Measurements from ENCODE around the gene MON1B. TPM values are rescaled to one million over a fixed set of nuclear protein-coding genes. Genes with fewer than 3 reads are reported as not detected.

The MON1B gene
- total and polyA plus RNA-seq, 9 of the 15 experiments (the other 6 are each of a cell fraction or from before 2014, with no cell fraction given): 5.0 to 66.0 (median 12.6) TPM

DNA sequence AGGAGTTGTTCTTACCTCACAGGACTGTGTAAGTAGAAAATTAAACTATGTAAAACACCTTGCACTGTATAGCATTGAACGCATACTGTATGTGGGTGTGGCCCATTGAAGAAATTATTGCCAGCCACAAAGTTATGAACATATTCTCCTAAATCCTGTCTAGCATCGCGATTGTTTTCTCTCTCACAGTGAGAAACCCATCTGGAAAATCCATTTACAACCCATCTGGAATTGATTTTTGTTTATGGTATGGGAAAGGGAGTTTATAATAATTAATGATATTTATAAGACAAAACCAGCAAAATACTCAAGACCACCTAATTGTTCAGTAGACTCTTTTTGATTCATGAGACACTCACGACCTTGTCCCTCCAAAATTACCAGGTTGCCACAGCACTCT lies 22.1 kb upstream of the MON1B start:
- Histone ChIP-seq H3K79me2 (ENCODE audit: control insufficient read depth, insufficient read depth, low read length) (no peaks in the 10 kb centered on the region), H3K9me3 (replicated peaks; ENCODE audit: control insufficient read depth, insufficient read depth, low read depth, low read length) (no peaks in the 10 kb centered on the region), H3K4me1 (replicated peaks in 1 of 2; ENCODE audit: control insufficient read depth in 2 of 2, insufficient read depth in 2 of 2, low read length in 2 of 2) (no peaks in the 10 kb centered on the region), H3K4me3 (no peak overlapping the region), H3K4me2 (ENCODE audit: insufficient read depth, low read length) (no peak overlapping the region), H3K27me3 (ENCODE audit: control insufficient read depth in 2 of 2, insufficient read depth in 2 of 2, low read length in 2 of 2) (no peaks in the 10 kb centered on the region; a peak in 1 of 5 replicates), H3K27ac (ENCODE audit: extremely low read depth, low read depth, low read length) (no peak overlapping the region), H4K20me1 (replicated peaks; ENCODE audit: control insufficient read depth, insufficient read depth, low read length) (no peaks in the 10 kb centered on the region), H2AFZ (ENCODE audit: low read depth, low read length) (no peak overlapping the region), H3K36me3 (ENCODE audit: control insufficient read depth, insufficient read depth, low read length) (no peaks in the 10 kb centered on the region), H3K9ac (ENCODE audit: insufficient read depth in 1 of 2, low read depth in 2 of 2, low read length in 2 of 2) (no peak overlapping the region), H3K9me1 (ENCODE audit: control insufficient read depth, insufficient read depth, low read length) (no peaks in the 10 kb centered on the region)
- intact Hi-C loops (cut with micrococcal nuclease): loop anchor here (2.0 to 10.0 kb wide), 2 partner anchors 504 to 1368 kb away; no protein-coding TSS in a partner anchor
- in situ Hi-C loops (cut with MboI): loop anchor here (25.0 kb wide), 1 partner anchor 507 kb away; no protein-coding TSS in a partner anchor
- POLR2A ChIA-PET: interaction anchor here (0.6 kb wide), 2 partner anchors 18 to 1537 kb away, joined by 3 read pairs; no protein-coding TSS in a partner anchor
- TF ChIP-seq CEBPB (tag; IDR thresholded peaks at IDR 0.05) (no peak), HDAC2 (IDR thresholded peaks at IDR 0.05) (no peak), NR2C2 (CRISPR knock-in tag; IDR thresholded peaks at IDR 0.05) (no peak), NR2C2 (tag; IDR thresholded peaks at IDR 0.05) (no peak), RCOR1 (IDR thresholded peaks at IDR 0.05; ENCODE audit: borderline replicate concordance in 1 of 2, low read depth in 2 of 2, low read length in 2 of 2) (no peak), ZNF212 (CRISPR knock-in tag; IDR thresholded peaks at IDR 0.05) (no peak), RHOXF2B (CRISPR knock-in tag; conservative IDR thresholded peaks at IDR 0.05) (no peak), ZNF518B (CRISPR knock-in tag; IDR thresholded peaks at IDR 0.05) (no peak), ZNF561 (CRISPR knock-in tag; conservative IDR thresholded peaks at IDR 0.05) (no peak), ZNF695 (CRISPR knock-in tag; IDR thresholded peaks at IDR 0.05) (no peak), ZNF707 (CRISPR knock-in tag; conservative IDR thresholded peaks at IDR 0.05) (no peak), POLR2H (tag; IDR thresholded peaks at IDR 0.05; ENCODE audit: low read depth) (no peak), THRAP3 (IDR thresholded peaks at IDR 0.05; ENCODE audit: borderline replicate concordance) (no peak)
- TF ChIP-seq, protein P1, sequence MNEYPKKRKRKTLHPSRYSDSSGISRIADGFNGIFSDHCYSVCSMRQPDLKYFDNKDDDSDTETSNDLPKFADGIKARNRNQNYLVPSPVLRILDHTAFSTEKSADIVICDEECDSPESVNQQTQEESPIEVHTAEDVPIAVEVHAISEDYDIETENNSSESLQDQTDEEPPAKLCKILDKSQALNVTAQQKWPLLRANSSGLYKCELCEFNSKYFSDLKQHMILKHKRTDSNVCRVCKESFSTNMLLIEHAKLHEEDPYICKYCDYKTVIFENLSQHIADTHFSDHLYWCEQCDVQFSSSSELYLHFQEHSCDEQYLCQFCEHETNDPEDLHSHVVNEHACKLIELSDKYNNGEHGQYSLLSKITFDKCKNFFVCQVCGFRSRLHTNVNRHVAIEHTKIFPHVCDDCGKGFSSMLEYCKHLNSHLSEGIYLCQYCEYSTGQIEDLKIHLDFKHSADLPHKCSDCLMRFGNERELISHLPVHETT (CRISPR knock-in tag; conservative IDR thresholded peaks at IDR 0.05 in 1 of 2, IDR thresholded peaks at IDR 0.05 in 1 of 2): no peak
- DNase-seq (ENCODE audit: extremely low read depth in 1 of 4, low spot score in 3 of 4): no peak
- FAIRE-seq: no peak
- CTCF ChIA-PET (ENCODE audit: low intra/inter-chr PET ratio): interaction anchor here (1.0 to 4.2 kb wide), 2 partner anchors 1368 to 1380 kb away, joined by 5 to 23 read pairs; no protein-coding TSS in a partner anchor
- 2% methylated on average over 4 of the region's 4 CpGs for WGBS (ENCODE audit: insufficient coverage, low coverage, missing lambda C conversion rate)
- ATAC-seq: no peak
- no TSS peak for BruUV-seq (replicated peaks)

Measured in K562 (cell line).